CD4-positive, alpha-beta T cell treated with Interleukin-6 for 4 hours (primary cell): ENCODE results near the gene PBRM1.

Experiments
- DNase-seq: peaks from one replicate; pipeline ENCODE4 v3.0.0-alpha.2; 2020; ENCODE audit warnings: mixed read lengths

The PBRM1 gene

GRCh38 chr3:52568069-52568468, 117.6 kb downstream of the PBRM1 start:
- no peak for DNase-seq

GRCh38 chr3:52563984-52564383, 121.7 kb downstream of the PBRM1 start:
- no peak for DNase-seq

- DNase-seq = no peak
Observed at GRCh38 chr3:52561028-52561747, 124.5 kb downstream of the PBRM1 start.

- DNase-seq = no peak
Observed at GRCh38 chr3:52558436-52558835, 127.3 kb downstream of the PBRM1 start.

- DNase-seq = no peak
Observed at GRCh38 chr3:52557011-52557960, 128.4 kb downstream of the PBRM1 start.

- DNase-seq = no peak
Observed at GRCh38 chr3:52555056-52555455, 130.7 kb downstream of the PBRM1 start.

- DNase-seq = no peak
Observed at GRCh38 chr3:52554026-52554755, 131.5 kb downstream of the PBRM1 start.

GRCh38 chr3:52552089-52552488, 133.6 kb downstream of the PBRM1 start:
- no peak for DNase-seq

GRCh38 chr3:52551118-52551517, 134.6 kb downstream of the PBRM1 start:
- DNase-seq = no peak

- no peak for DNase-seq
Observed at GRCh38 chr3:52547143-52547542, 138.6 kb downstream of the PBRM1 start.

- DNase-seq = no peak
Observed at GRCh38 chr3:52546111-52546901, 139.4 kb downstream of the PBRM1 start.

- DNase-seq = no peak
Observed at GRCh38 chr3:52544937-52545336, 140.8 kb downstream of the PBRM1 start.

- no peak for DNase-seq
Observed at GRCh38 chr3:52541050-52541449, 144.7 kb downstream of the PBRM1 start.

GRCh38 chr3:52539010-52539653, 146.6 kb downstream of the PBRM1 start:
- no peak for DNase-seq

GRCh38 chr3:52537726-52538421, 147.8 kb downstream of the PBRM1 start:
- DNase-seq = no peak

GRCh38 chr3:52537165-52537620, 148.5 kb downstream of the PBRM1 start:
- no peak for DNase-seq

- DNase-seq = peak; percentile 98
Observed at GRCh38 chr3:52536369-52537164, 149.1 kb downstream of the PBRM1 start, which contains the start of gene UQCC5. UQCC5 (plus strand) TSS chr3:52536605; CDS start chr3:52536756, 151 bp downstream.

GRCh38 chr3:52536112-52536368, 149.7 kb downstream of the PBRM1 start:
- no peak for DNase-seq

GRCh38 chr3:52535411-52536111, 150.2 kb downstream of the PBRM1 start:
- no peak for DNase-seq
